NCI-H1694 (cell line): ENCODE data around the gene DCAF5.
"Not testable (repeated sequence)": the region's sequence is repeated elsewhere in the genome, so short reads cannot be mapped to it uniquely, and the experiment has no call there.

Experiments
- DNase-seq: peaks from one replicate; lab custom pipeline; 2025; lab: John Stamatoyannopoulos, UW

DCAF5 gene

DNA sequence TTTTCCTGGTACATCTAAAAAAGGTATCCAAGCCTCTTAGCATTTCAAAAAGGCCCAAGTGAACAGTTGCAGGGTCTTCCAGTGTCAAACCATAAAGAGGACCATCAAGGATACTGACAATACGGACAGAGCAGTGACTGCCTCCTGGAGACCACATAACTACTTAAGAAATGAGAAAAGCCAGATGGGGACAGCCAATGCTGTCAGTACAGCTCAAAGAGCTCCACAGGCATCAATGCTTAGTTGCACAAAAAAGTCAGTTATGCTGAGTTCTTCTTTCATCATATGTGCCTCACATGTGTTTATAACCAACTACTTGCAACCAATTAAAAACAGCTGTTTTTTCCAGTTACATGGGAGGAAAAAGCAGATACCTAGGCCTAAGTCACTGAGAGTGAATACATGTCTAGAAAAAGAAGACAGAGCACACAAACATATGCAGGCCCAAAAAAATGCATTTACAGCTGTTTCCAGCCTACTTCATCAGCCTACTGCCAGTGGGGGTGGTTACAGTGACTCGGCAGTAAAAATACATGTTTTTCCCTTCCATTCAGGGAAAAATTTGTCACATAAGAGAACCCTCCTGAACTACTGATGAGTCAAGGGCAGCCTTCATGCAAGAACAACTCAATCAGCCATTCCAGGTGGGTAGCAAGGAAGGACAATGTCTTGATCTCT lies 84.0 kb downstream of the DCAF5 start:
- no peak for DNase-seq

DNA sequence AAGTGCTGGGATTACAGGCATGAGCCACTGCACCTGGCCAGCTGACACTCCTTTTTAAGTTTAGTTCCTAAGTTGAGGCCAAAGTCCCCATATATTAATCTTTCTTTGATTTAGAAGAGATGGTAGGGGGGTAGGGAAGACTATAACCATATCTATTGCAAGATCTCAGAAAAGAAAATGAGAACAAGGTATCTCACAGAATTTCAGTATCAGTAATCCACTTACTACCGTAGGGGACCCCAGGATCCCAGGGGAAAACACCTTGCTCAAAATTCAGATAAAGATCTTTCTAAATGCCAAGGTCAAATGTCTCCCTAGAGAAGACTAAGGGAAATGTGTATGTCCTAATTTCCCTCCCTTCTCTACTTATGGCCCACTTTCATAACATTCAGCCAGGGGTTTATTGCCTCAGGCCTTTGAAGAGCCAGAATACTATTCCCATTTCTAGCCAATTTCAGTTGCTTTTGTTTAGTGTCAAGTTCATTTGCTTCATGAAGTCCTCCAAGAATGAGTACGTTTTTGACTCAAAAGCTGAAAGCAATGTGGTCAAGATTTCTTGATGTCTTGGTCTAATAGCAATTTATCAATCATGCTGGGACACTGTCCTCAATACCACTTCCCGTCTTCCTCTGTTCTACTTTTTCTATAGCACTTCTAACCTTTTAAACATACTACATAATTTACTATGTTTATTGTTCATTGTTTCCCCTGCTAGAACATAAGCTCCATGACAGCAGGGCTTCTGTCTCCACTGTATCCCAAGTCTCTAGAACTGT lies 86.3 kb downstream of the DCAF5 start:
- no peak for DNase-seq

DNA sequence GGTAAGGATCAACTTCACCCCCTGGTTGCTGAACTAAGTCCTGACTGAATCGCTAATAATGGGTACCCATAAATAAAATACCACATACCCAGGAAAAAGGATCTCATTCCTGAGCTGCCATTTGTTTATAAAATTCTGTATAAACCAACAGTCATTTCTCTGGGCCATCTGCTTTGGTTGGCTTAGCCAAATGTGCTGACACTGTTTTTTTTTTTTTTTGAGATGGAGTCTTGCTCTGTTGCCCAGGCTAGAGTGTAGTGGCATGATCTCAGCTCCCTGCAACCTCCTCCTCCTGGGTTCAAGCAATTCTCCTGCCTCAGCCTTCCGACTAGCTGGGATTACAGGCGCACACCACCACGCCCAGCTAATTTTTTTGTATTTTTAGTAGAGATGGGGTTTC lies 87.0 kb downstream of the DCAF5 start:
- not testable (repeated sequence) for DNase-seq

DNA sequence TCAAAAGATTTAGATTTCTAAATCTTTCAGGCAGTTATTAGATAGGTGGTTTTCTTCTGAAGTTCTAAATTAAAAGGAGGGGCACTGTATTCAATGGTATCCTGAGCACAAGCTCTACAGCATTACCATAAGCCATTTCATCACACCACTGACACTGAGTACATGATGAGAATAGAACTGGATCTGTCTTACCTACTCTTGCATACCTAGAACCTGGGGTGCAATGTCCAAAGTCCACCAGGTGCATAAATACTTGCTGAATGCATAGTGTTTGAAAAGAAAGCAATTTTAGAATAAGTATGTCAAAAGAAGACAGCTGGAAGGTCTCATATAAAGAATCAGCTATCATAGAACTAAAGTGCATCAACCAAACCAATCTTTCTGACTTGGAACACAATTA lies 88.3 kb downstream of the DCAF5 start:
- DNase-seq, result no peak

DNA sequence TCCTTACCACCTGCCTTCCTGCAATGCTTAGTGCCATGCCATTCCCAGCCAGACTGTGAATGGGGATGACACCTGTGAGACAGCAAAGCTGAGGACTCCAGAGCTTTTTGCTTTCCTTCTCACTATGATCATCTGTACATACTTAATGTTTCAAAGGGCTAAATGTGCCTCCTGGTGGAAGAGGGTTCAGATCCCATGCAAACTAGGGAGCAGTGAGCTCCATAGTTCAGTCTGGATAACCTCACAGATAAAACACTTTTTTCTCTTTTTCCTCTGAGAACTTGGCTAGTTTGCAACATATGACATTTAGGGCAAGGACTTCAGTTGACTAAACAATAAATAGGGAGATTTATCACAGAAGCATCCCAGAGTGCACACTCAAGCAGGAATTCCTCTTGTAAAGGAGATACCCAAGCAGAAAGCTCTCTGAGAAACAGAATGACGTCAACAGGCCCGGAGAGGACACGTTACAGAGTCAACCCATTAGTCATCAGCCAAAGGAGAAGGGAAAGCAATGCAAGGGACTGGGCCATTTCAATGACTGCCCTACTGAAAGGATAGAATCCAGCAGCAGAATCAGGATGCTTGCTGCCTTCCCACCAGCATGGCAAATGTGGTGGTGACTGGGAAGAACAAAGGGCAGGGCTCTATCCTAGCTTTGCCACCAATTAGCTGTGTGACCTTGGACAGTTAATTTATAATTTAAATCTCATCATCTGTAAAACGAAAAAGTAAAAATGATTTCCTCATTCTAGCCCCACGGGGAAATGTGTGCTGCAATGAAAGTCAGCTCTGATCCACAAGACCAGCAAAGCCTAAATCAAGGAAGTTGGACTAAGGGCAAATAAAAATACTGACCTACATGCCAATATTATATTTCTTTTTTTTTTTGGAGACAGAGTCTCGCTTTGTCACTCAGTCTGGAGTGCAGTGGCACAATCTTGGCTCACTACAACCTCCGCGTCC lies 93.0 kb downstream of the DCAF5 start:
- no peak for DNase-seq

DNA sequence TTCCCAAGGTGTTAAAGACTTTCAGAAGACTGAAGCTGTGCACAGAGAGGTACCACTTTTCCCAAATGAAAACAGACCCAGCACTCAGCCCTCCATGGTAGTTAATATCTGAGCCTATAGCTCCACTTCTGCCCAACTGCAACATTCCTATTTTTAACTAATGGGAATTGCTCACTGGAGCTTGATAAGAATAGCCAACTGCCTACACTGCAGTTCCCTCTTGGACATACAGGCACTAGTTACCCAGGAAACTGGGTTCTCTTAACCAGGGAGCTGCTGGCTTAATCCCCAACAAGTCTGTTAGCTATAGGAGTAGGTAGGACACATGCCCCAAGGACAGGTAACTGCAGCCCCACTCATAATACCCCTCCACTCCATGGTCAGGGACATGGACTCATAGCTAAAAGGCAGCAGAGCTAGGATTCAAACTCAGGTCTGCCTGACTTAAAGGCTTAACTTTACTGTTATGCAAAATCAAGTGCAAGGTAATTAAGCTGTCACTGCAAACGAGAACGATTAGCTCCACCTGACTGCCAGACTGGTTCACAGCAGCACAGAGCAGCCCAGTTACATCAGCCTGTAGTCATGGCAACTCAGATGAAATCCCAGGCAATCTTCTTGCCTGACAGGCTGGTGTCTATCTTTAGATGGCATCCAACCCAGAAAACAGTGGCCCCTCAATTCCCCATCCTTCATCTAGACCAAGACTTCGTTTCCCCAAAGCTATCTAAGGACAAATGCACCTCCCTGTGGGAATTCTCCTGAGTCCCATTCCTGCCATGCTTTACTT lies 96.7 kb downstream of the DCAF5 start:
- peak; percentile 87 for DNase-seq

DNA sequence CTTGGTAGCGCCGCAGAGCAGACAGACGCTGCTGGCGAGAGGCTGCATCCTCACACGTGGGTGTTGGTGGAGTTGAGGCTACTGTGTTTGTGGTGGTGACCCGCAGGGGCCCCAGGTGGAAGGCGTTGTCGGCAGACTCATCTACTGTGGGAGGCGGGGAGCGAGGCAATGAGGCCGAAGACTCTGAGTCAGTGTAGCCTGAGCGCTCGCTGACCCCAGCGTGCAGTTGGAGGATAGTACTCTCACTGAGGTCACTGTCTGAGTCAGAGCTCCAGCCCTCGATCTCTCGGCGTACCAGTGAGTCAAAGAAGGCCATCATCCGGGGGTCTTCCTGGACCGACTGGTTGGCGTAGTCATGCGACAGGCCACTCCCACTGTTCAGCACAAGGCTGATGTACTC lies 97.8 kb downstream of the DCAF5 start:
- DNase-seq, result no peak

DNA sequence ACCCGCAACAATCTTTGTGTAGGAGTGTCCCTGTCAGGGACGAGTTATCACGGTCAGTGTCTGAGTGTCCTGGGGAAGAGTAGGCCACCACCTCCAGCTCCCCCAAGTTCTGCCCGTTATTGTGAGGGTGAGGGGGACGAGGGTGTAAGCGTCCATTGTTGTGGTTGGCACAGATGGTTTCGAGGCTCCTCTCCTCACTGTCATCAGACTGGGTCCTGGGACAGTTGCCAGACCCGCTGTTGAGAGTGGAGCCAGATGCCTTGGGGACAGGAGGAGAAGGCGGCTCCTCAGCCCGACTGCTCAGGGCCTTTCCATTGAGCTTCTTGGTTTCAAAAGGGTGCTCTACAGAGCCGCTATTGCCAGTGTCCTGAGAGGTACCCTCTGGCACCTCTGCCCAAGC lies 98.9 kb downstream of the DCAF5 start:
- DNase-seq, result peak; percentile 57

DNA sequence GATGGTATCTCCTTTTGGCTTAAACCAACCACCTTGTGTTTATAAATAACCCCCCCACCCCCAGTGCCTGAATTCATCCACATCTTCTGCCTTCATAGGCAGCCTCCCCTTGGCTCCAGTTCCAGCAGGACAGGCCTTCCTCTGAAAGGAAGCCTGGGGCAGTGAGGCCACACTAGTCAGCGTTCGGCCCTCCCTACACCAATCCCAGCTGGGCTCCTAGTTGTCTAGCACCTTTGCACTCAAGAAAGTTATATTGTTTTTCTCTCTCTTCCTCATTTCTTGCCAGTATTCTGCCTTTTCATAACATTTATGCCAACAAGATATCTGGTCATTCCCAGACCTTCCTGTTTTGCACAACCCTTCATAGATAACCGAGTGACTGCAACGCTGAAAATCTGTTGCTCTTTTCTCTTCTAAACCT lies 100.7 kb downstream of the DCAF5 start:
- no peak for DNase-seq

DNA sequence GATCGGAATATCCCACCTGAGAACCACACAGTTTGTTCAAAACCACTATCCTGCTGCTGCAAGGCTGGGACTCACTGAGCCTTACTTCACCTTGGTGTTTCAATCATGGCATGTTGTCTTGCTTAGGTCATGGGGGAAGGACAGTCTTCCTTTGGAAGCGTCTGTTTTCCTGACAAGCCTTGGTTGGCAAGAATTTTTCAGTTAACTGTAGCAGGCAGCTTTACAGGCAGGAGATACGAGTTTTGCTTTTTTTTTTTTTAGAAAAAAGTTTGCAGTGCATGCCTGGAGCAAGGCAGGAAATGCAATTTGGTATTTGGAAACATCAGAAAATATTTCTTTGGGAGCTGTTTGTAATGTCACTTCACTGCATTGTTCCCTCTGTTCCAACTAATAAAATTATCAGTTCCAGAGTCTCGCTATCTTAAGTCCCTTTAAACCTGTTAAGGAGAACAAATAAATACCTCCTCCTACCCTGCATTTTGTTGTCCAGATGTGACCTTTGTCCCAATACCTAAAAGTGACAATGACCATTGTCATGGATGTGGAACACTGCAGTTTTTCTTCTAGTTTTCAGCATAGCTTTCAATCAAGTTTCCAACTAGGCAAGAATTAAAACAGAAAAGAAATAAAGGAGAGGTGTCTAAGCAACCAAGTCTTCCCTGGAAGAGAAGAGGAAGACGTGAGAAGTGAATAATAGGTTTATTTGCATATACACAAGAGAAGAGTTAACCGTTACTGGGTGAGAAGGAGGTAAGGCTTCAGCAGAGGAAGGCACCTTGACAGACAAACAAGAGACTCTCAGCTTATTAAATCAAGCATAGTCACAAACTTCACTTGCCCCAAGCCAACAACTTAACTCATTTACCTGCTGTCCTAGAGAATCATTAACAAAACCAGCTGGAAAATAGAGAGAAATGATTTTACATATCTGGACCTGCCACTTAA lies 102.4 kb downstream of the DCAF5 start:
- no peak for DNase-seq

DNA sequence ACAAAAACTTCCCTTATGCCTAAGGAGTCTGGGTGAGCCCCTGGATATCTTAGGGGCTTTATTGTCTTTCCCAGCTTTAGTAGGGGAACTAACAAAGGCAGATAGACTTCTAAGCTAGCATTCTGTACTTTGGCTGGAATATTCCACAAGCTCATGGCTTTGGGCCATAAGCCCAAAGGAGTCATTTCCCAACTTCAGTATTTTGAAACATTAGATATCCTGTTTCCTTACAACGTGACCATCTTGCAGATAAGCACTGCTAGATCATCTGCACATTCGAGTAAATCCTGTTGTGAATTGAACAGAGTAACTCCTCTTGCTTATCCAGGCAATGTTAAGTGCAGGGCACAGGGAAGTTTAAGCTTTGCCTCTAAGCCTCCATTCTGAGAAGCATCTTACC lies 103.2 kb downstream of the DCAF5 start:
- DNase-seq, result no peak

DNA sequence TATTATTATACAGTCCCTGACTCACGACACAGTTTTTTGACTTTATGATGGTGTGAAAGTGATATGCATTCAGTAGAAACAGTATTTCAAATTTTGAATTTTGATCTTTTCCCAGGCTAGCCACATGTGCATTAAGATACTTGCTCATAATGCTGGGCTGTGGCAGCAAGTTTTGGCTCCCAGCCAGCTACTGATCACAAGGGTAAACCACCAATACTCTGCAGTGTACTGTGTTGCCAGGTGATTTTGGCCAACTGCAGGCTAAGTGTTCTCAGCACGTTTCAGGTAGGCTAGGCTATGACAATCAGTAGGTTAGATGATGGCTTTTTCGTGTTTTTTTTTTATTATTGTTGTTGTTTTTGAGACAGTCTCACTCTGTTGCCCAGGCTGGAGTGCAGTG lies 104.5 kb downstream of the DCAF5 start:
- DNase-seq, result no peak

DNA sequence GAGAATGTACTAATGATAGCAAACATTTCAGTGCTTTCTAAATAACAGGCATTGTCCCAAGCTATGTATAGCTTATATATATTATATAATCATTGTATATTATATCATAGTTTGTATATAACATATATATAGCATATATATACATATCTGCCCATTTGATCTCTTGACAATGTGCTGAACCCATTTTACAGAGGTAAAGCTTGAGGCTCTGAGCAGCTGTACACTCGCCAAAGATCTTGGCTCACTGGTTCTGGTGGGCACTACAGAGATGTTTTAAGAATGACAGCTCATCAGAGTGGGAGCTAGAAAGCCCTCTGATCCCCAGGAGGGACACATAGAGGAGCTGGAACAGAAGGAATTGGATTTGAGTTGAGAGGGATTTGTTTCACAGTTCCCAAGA lies 105.7 kb downstream of the DCAF5 start:
- no peak for DNase-seq

DNA sequence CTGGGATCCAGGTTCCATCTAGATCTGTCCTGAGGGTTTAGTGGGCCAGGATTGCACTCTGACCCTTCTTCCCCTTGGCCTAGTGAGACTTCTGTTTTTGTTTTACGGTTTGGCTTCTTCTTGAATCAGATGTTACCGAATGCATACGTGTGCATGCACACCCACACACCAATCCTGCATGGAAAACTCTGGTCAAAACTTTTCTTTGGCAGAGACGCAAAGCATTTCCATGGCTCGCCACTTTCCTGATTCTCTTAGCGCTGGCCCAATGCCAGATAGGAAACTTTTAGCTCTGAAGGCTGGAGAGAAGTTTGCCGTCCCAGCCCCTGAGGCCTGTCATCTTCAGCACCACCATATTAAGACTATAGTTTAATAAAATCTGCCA lies 106.5 kb downstream of the DCAF5 start:
- no peak for DNase-seq

DNA sequence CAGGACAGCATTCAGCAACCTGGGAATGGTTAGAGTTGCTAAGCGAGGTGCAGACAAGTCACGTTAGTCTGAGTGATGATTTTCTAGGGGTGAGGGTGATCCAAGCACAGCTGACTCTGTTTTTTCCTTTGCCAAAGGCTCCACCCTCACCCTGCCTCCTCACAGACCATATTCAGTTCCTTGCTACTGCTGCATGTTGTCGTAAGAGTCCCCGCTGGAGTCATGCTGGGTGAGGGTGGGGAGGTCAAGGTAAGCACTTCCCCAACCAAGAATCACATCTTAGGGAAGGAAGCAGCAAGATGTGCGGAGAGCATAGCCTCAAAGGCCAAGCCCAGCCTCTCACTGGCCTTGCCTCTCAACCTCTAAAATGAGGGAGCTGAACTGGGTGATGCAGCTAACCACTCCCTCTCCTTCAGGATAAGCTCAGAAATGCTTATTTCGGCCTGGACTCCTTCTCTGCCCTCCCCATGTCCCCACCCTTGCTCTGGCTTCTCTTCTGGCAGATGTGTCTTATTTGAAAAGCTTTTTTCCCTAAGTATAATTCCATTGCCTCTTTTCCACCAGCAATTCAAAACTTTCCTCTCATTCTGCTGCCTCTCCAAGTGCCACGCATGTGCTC lies 107.0 kb downstream of the DCAF5 start:
- no peak for DNase-seq

DNA sequence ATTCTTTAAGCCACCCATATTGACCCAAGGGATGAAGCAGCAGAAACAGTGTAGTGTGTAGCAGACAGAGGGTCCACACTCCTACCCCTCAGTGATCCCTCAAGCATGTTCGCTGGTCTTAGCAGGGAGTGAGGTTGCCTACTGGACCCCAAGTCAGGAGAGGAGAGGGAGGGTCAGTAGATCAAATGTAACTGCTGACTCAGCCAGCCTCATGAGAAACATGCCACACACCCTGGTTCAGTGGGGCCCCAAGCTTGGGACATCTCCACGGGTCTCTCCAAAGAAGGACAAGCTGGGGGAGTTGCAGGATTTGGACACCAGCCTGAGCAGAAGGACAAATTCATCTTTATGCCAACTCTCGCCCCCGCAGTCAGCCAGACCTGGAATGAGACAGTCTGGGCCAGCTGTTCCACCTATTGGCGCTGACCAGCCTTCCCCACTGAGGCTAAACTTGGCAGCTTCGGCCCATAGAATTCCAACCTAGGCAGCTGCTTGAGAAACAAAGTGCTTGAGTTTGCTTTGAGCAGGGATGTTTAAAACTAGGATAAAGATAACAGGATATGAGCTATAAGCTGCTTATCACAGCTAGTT lies 107.9 kb downstream of the DCAF5 start:
- no peak for DNase-seq

DNA sequence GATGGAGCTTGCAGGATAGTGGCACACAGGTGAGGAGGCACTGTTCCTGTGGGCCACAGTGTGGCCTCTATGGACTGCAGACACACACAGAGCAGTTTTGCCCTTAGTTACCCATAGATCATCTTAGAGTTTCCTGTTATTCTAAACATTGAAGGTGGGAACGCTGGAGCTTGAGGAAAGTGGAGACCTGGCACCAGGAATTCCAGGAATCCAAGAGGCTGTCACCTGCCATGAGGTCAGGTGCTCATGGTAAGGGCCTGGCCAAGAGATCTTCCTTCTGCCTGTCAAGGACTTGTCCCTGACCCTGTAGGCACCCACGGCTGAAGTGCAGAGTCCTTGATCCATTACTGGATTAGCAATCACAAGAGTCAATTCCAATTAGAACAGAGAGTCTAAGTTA lies 108.6 kb downstream of the DCAF5 start:
- DNase-seq, result no peak

DNA sequence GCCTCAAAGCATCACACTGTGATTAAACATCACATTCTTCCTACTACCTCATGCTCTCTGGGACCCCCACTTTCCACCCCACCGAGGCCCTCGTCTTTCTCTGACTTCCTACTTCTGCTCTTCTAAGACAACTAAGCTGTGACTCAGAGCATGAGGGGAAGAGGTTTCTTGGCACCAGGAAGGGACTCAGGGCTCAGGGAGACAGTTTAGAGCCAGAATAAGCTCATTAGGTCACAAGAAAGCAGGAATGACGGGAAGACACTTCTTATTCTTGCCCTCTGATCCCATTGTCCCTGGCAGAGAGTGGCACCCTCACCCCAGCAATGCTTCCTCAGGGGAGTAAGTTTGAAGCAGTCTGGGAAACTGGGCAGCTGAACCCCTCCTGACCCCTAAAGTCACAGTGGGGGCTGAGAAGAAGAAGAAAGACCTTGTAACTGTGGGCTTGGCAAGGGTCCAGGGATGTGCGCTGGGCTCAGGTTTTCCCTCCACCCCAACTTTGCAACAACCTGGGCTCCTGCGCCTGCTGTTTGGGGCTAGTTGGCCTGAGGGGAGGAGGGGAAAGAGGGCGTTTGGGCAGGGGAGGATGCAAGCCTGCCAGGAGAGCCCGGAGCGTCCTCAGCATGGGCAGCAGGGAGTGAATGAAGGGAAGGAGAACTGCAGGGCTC lies 109.2 kb downstream of the DCAF5 start:
- DNase-seq, result no peak

DNA sequence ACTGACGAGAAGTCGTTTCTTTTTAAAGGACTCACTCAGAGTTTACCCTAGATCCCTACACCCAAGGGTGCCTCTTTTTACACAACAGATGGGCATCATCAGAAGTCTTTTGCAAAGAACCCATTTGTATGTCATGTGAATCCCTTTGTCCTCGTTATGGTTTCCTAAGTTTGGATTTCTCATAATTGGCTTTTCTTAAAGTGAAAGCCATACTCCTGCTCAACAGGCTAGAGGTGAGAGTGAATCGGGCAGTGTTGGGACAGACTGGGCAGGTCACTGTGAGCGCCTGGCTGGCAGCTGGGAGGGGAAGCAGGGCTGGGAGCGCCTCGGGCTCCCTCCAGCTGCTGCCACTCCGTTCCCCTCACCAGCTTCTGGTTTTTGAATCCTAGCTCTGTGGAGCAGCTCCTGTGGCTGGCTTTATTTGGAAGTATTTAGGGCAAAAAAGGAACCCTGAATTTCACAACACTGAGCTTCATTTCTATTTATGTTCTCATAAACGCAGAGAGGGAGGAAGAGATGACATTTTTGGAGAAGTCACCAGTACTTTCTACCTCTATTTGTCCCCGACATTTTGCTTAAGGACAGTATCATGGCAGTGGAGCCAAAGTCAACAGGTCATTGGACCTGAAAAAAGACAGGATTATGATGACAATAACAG lies 110.0 kb downstream of the DCAF5 start:
- DNase-seq, result no peak
